Measurements from ENCODE around the gene HAS3.

- TF ChIP-seq CTCF (tag by site-specific recombination; IDR thresholded peaks at IDR 0.05), result no peak
- TF ChIP-seq, protein P1, sequence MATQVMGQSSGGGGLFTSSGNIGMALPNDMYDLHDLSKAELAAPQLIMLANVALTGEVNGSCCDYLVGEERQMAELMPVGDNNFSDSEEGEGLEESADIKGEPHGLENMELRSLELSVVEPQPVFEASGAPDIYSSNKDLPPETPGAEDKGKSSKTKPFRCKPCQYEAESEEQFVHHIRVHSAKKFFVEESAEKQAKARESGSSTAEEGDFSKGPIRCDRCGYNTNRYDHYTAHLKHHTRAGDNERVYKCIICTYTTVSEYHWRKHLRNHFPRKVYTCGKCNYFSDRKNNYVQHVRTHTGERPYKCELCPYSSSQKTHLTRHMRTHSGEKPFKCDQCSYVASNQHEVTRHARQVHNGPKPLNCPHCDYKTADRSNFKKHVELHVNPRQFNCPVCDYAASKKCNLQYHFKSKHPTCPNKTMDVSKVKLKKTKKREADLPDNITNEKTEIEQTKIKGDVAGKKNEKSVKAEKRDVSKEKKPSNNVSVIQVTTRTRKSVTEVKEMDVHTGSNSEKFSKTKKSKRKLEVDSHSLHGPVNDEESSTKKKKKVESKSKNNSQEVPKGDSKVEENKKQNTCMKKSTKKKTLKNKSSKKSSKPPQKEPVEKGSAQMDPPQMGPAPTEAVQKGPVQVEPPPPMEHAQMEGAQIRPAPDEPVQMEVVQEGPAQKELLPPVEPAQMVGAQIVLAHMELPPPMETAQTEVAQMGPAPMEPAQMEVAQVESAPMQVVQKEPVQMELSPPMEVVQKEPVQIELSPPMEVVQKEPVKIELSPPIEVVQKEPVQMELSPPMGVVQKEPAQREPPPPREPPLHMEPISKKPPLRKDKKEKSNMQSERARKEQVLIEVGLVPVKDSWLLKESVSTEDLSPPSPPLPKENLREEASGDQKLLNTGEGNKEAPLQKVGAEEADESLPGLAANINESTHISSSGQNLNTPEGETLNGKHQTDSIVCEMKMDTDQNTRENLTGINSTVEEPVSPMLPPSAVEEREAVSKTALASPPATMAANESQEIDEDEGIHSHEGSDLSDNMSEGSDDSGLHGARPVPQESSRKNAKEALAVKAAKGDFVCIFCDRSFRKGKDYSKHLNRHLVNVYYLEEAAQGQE (tag by site-specific recombination; IDR thresholded peaks at IDR 0.05), result no peak
- TF ChIP-seq, protein P2, sequence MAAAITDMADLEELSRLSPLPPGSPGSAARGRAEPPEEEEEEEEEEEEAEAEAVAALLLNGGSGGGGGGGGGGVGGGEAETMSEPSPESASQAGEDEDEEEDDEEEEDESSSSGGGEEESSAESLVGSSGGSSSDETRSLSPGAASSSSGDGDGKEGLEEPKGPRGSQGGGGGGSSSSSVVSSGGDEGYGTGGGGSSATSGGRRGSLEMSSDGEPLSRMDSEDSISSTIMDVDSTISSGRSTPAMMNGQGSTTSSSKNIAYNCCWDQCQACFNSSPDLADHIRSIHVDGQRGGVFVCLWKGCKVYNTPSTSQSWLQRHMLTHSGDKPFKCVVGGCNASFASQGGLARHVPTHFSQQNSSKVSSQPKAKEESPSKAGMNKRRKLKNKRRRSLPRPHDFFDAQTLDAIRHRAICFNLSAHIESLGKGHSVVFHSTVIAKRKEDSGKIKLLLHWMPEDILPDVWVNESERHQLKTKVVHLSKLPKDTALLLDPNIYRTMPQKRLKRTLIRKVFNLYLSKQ (tag by site-specific recombination; IDR thresholded peaks at IDR 0.05; ENCODE audit: borderline replicate concordance), result no peak
- TF ChIP-seq, protein P3, sequence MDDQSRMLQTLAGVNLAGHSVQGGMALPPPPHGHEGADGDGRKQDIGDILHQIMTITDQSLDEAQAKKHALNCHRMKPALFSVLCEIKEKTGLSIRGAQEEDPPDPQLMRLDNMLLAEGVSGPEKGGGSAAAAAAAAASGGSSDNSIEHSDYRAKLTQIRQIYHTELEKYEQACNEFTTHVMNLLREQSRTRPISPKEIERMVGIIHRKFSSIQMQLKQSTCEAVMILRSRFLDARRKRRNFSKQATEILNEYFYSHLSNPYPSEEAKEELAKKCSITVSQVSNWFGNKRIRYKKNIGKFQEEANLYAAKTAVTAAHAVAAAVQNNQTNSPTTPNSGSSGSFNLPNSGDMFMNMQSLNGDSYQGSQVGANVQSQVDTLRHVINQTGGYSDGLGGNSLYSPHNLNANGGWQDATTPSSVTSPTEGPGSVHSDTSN (CRISPR knock-in tag; IDR thresholded peaks at IDR 0.05), result no peak
- no peak for TF ChIP-seq MYNN (tag by site-specific recombination; IDR thresholded peaks at IDR 0.05; ENCODE audit: borderline replicate concordance)
- no peak for TF ChIP-seq YY1 (tag by site-specific recombination; IDR thresholded peaks at IDR 0.05)
- no peak for TF ChIP-seq HOXD13 (CRISPR knock-in tag; IDR thresholded peaks at IDR 0.05; ENCODE audit: borderline replicate concordance)
- TF ChIP-seq ZNF114 (tag by site-specific recombination; IDR thresholded peaks at IDR 0.05), result no peak
- TF ChIP-seq ZNF629 (tag by site-specific recombination; IDR thresholded peaks at IDR 0.05), result no peak
Observed at GRCh38 chr16:69084289-69084688, 21.2 kb upstream of the HAS3 start.
